Panc1 (cell line): ENCODE results near the gene CDKAL1. TPM values are rescaled to one million over a fixed set of nuclear protein-coding genes. Genes with fewer than 3 reads are reported as not detected.

Experiments used
- ATAC-seq: fragments of 200-7000 bp; cut with Tn5 transposase; 2 replicates; pipeline ENCODE4 v1.9.1; 2020; ENCODE audit warnings: mild to moderate bottlenecking, moderate library complexity
- BruUV-seq: library from RNA; stranded (reverse); fragments of 400-500 nt; replicated peaks from 2 replicates; lab custom pipeline; 2021; lab: Mats Ljungman, UMichigan
- CTCF ChIA-PET: fragments of 300-600 bp; sonication (Branson Sonifier 250); formaldehyde crosslinking; loops from one replicate; lab custom pipeline; 2022; ENCODE audit warnings: antibody characterized with exemption; lab: Charles Lee
- POLR2A ChIA-PET: fragments of 300-600 bp; sonication (Branson Sonifier 250); formaldehyde crosslinking; loops from one replicate; lab custom pipeline; 2022; ENCODE audit warnings: antibody characterized with exemption; lab: Charles Lee
- DNase-seq: peaks from one replicate; pipeline ENCODE4 v3.0.0-alpha.2; 2010; ENCODE audit warnings: low read depth, low spot score
- H3K27ac ChIP-seq: 2 replicates; pipeline ENCODE4 v1.5.1; 2011; ENCODE audit warnings: mild to moderate bottlenecking, low read length, inconsistent platforms
- H3K27me3 ChIP-seq: fragments of 200-500 bp; sonication (Bioruptor generic); 2 replicates; pipeline ENCODE4 v1.6.0; 2014; ENCODE audit warnings: low read length, inconsistent platforms; ENCODE audit not compliant: control insufficient read depth, insufficient read depth
- H3K36me3 ChIP-seq: fragments of 200-500 bp; sonication (Bioruptor generic); 2 replicates; pipeline ENCODE4 v1.5.1; 2014; ENCODE audit warnings: inconsistent platforms, mild to moderate bottlenecking, low read length, moderate library complexity; ENCODE audit not compliant: control insufficient read depth, insufficient read depth
- H3K4me1 ChIP-seq: 2 replicates; pipeline ENCODE4 v1.5.1; 2011; ENCODE audit warnings: inconsistent platforms, mild to moderate bottlenecking, low read length, moderate library complexity; ENCODE audit not compliant: control insufficient read depth, insufficient read depth
- H3K4me3 ChIP-seq, 2 experiments: 2 replicates each; pipeline ENCODE4 v1.5.1; 2011 to 2012; ENCODE audit warnings: low read depth in 2 of 2, low read length in 2 of 2, mild to moderate bottlenecking in 2 of 2, inconsistent platforms in 1 of 2, moderate library complexity in 1 of 2
- H3K9me3 ChIP-seq: fragments of 200-500 bp; sonication (Bioruptor generic); 2 replicates; pipeline ENCODE4 v1.5.1; 2014; ENCODE audit warnings: low read depth, mild to moderate bottlenecking, inconsistent platforms, low read length, moderate library complexity; ENCODE audit not compliant: control insufficient read depth, insufficient read depth
- CTCF ChIP-seq: fragments of 450-650 bp; IDR thresholded peaks from 2 replicates; pipeline ENCODE4 v1.5.1; 2017; ENCODE audit warnings: mild to moderate bottlenecking
- POLR2AphosphoS5 ChIP-seq: IDR thresholded peaks from 2 replicates; pipeline ENCODE4 v1.6.1; 2012; ENCODE audit warnings: mild to moderate bottlenecking, low read depth, low read length, moderate library complexity
- REST ChIP-seq, 2 experiments: IDR thresholded peaks; 2 replicates each; pipeline ENCODE4 v1.6.1; 2011 to 2012; ENCODE audit warnings: low read depth in 2 of 2, control low read depth in 1 of 2, low read length in 1 of 2, mild to moderate bottlenecking in 1 of 2, moderate library complexity in 1 of 2; ENCODE audit not compliant: insufficient read depth in 1 of 2
- SIN3A ChIP-seq: IDR thresholded peaks from 2 replicates; pipeline ENCODE4 v1.6.1; 2012; ENCODE audit warnings: low read depth, mild to moderate bottlenecking, low read length, moderate library complexity, borderline replicate concordance; ENCODE audit not compliant: insufficient read depth
- TCF7L2 ChIP-seq: IDR thresholded peaks from 2 replicates; pipeline ENCODE4 v1.6.1; 2011; ENCODE audit warnings: mild to moderate bottlenecking, low read depth, low read length, inconsistent platforms
- in situ Hi-C: cut with HindIII; loops from 2 replicates; pipeline ENCODE4 v1.10.0; 2016; ENCODE audit warnings: low sequenced_read_pairs, low pct_unique_long_range_greater_than_20kb
- intact Hi-C: fragments of 100-400 bp; cut with micrococcal nuclease; formaldehyde crosslinking; loops from one replicate; pipeline ENCODE4 v1.10.0; 2022; ENCODE audit not compliant: unreplicated experiment
- total RNA-seq: library from RNA; stranded (reverse); gene quantifications from one replicate; pipeline ENCODE4 v1.2.1, GENCODE V29; 2021; ENCODE audit not compliant: unreplicated experiment

CDKAL1 gene
- total RNA-seq, 1 experiment from 2014 or later, result 14.5 TPM

- H3K36me3 ChIP-seq, result no peaks in the 10 kb centered on the region
- CTCF ChIA-PET, result interaction anchor here (0.6 kb wide), 1 partner anchor 256 kb away, joined by 5 read pairs; no protein-coding TSS in a partner anchor
- no TSS peak for BruUV-seq
- no peak for DNase-seq
- intact Hi-C loops (no loop called here), in situ Hi-C loops (no loop called here)
- H3K27me3 ChIP-seq, result no peaks in the 10 kb centered on the region
- no peak for ATAC-seq
- no peak for TF ChIP-seq REST (IDR thresholded peaks at IDR 0.05; ENCODE audit: insufficient read depth in 1 of 2, low read depth in 2 of 2, low read length in 1 of 2)
- no peak for TF ChIP-seq POLR2AphosphoS5
- TF ChIP-seq CTCF, result no peak
- TF ChIP-seq SIN3A, result no peak
- no peak for TF ChIP-seq TCF7L2
- no peaks in the 10 kb centered on the region for H3K9me3 ChIP-seq
- H3K4me1 ChIP-seq, result peaks cover 2% of the 10 kb centered on the region; the same call in 1 of the 2 replicates
- POLR2A ChIA-PET, result no interaction called here
- no peak overlapping the region for H3K27ac ChIP-seq
- no peak overlapping the region for H3K4me3 ChIP-seq
Observed at GRCh38 chr6:21135484-21136013, 601.3 kb downstream of the CDKAL1 start.

GRCh38 chr6:21137700-21138335 lies 603.6 kb downstream of the CDKAL1 start:
- Histone ChIP-seq H3K4me3 (no peak overlapping the region), H3K4me1 (peaks cover 2% of the 10 kb centered on the region; the same call in 1 of the 2 replicates), H3K27ac (no peak overlapping the region), H3K36me3 (no peaks in the 10 kb centered on the region), H3K9me3 (no peaks in the 10 kb centered on the region), H3K27me3 (no peaks in the 10 kb centered on the region)
- TF ChIP-seq REST (IDR thresholded peaks at IDR 0.05; ENCODE audit: insufficient read depth in 1 of 2, low read depth in 2 of 2, low read length in 1 of 2) (no peak), SIN3A (no peak), TCF7L2 (no peak), POLR2AphosphoS5 (no peak), CTCF (no peak)
- intact Hi-C loops (no loop called here), in situ Hi-C loops (no loop called here)
- ChIA-PET CTCF (no interaction called here), POLR2A (no interaction called here)
- no peak for DNase-seq
- no TSS peak for BruUV-seq
- ATAC-seq, result no peak
